Measurements from ENCODE around the gene EYS.

- no peak for TF ChIP-seq POLR2A (IDR thresholded peaks at IDR 0.05; ENCODE audit: low read length)
- TF ChIP-seq CTCF (IDR thresholded peaks at IDR 0.05): no peak
- no peak for TF ChIP-seq CEBPB (IDR thresholded peaks at IDR 0.05)
- no peak for TF ChIP-seq BHLHE40 (IDR thresholded peaks at IDR 0.05; ENCODE audit: low read depth, low read length)
- no peak for TF ChIP-seq RAD21 (conservative IDR thresholded peaks at IDR 0.05 in 1 of 2, IDR thresholded peaks at IDR 0.05 in 1 of 2)
- TF ChIP-seq ZSCAN20 (CRISPR knock-in tag; IDR thresholded peaks at IDR 0.05): no peak
- TF ChIP-seq CHD4 (IDR thresholded peaks at IDR 0.05; ENCODE audit: borderline replicate concordance): no peak
- TF ChIP-seq MAX (IDR thresholded peaks at IDR 0.05): no peak
- no peak for TF ChIP-seq REST (IDR thresholded peaks at IDR 0.05)
- TF ChIP-seq HMGXB4 (CRISPR knock-in tag; IDR thresholded peaks at IDR 0.05; ENCODE audit: borderline replicate concordance): no peak
- no peak for TF ChIP-seq RNF2 (IDR thresholded peaks at IDR 0.05; ENCODE audit: borderline replicate concordance, low read depth)
- no peak for TF ChIP-seq PHF8 (IDR thresholded peaks at IDR 0.05; ENCODE audit: borderline replicate concordance, low read depth)
Observed at GRCh38 chr6:64969139-64969538, 737.9 kb downstream of the EYS start.

Measured in A549 (cell line).